Mucosa of stomach (tissue), 1 donor: ENCODE measurements around the gene SPTLC3.

ENCODE experiments used
- H3K27me3 ChIP-seq: one replicate; pipeline ENCODE4 v1.7.0; 2013; ENCODE audit warnings: mild to moderate bottlenecking, low read length; ENCODE audit not compliant: control insufficient read depth, insufficient read depth
- H3K36me3 ChIP-seq: one replicate; pipeline ENCODE4 v1.7.0; 2013; ENCODE audit warnings: low read length; ENCODE audit not compliant: control insufficient read depth, insufficient read depth
- H3K4me1 ChIP-seq: one replicate; pipeline ENCODE4 v1.7.0; 2013; ENCODE audit warnings: mild to moderate bottlenecking, low read length; ENCODE audit not compliant: control insufficient read depth, insufficient read depth
- H3K4me3 ChIP-seq: one replicate; pipeline ENCODE4 v1.7.0; 2013; ENCODE audit warnings: low read length
- H3K9ac ChIP-seq: one replicate; pipeline ENCODE4 v1.7.0; 2013; ENCODE audit warnings: mild to moderate bottlenecking, low read length, moderate library complexity
- H3K9me3 ChIP-seq: one replicate; pipeline ENCODE4 v1.7.0; 2013; ENCODE audit warnings: mild to moderate bottlenecking, low read length, moderate library complexity; ENCODE audit not compliant: control insufficient read depth
- donor health status: Pancreatic carcinoma.

Gene SPTLC3

DNA sequence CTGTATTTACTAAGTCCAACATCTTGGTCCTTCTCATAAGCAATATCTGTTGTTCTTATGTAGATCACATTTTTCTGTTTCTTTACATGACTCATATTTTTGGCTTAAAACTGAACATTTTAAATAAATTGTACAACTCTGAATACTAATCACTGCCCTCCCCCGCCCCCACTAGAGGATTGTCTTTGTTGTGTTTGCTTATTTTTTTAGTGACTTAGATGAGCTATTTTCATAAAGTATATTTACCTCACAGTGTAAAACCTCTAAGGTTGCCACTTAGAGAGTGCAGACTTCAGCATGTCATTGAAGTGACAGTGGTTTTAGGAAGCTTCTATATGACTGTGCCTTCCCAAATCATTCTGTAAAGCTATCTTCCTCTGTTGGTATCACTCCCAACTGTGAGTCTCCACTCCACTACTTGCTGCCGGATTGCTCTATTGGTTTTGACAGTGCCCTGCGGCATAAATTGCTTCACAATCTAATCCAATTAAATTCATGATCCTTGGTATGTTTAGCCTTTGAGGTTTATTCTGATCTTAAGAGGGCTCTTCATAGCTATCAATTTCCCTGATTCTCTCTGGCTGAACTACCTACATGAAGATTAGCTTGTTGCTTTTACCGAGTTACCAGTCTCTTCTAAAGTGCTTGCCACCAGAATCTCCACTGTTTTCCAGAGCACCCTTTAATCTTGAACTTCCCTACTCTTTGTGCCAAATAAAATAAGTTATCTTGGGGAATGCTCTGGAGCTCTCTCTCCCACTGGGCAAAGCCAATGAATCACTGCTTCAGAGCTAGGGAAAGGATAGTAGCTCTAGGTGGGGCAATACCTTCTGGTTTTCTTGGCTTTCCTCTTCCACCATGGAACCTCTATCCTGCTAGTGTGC lies 33.0 kb downstream of the SPTLC3 start:
- Histone ChIP-seq H3K4me1 (no peaks in the 10 kb centered on the region), H3K27me3 (no peaks in the 10 kb centered on the region), H3K4me3 (no peak overlapping the region), H3K36me3 (no peaks in the 10 kb centered on the region), H3K9me3 (no peaks in the 10 kb centered on the region), H3K9ac (no peak overlapping the region)

DNA sequence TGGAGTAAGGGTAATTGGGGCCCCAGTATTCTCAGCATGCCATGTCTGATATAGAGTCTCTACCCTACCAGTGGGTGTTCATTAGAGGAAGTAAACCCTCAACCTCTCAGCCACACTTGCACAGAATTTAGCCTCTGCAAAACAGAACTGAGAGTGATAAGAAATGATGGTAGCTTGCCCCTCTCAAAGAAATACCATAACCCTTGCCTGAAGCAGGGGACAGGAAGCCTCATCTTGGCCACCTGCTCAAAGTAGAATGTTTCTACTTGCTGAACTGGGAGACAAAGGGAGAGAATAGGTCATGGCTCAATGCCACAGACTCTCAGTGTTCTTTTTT lies 33.7 kb downstream of the SPTLC3 start:
- H3K4me1 ChIP-seq: no peaks in the 10 kb centered on the region

DNA sequence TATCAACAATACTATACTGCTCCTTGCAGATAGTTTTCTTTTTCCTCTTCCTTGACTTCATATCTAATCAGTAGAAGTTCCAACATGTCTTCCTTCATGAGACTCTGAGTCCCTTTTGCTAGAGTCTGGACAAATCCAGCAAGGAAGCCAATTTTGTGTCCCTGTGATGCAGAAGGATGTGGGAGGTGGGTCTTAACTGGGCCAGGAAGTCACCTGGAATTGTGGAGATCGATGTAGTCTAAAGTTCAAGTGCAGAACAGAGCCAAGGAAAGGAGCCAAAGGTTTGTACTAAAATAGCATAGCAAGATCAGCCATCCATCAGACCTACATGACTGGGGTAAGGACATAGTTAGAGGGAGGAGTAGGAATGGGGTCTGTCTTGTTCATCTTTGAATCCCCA lies 37.6 kb downstream of the SPTLC3 start:
- Histone ChIP-seq H3K9me3 (no peaks in the 10 kb centered on the region), H3K36me3 (no peaks in the 10 kb centered on the region), H3K9ac (no peak overlapping the region), H3K4me1 (no peaks in the 10 kb centered on the region), H3K4me3 (no peak overlapping the region), H3K27me3 (no peaks in the 10 kb centered on the region)

More for the DNA sequence above, 33.7 kb downstream of the SPTLC3 start:
- no peaks in the 10 kb centered on the region for H3K36me3 ChIP-seq
- no peak overlapping the region for H3K4me3 ChIP-seq
- no peaks in the 10 kb centered on the region for H3K27me3 ChIP-seq
- H3K9me3 ChIP-seq: no peaks in the 10 kb centered on the region
- H3K9ac ChIP-seq: no peak overlapping the region

DNA sequence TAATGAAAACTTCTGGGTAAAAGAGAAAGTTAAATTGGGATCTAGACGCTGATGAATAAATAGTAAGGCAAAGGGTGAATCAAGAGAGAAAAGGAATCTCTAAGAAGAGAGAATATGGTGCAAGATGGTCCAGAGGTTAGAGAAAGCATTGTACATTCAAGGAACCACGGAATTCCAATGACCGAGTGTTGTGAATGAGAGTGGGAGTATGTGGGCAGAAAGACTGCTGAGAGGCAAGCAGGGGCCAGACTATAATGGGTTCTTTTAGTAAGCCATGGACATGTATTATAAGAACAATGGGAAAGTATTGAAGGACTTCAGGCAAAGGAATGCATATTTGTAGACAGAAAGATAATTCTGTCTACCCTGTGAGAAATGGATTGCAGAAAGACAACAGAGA lies 45.2 kb downstream of the SPTLC3 start:
- H3K36me3 ChIP-seq: no peaks in the 10 kb centered on the region
- H3K4me3 ChIP-seq: no peak overlapping the region
- H3K9me3 ChIP-seq: no peaks in the 10 kb centered on the region
- H3K27me3 ChIP-seq: no peaks in the 10 kb centered on the region
- H3K4me1 ChIP-seq: peaks cover 9% of the 10 kb centered on the region
- no peak overlapping the region for H3K9ac ChIP-seq

DNA sequence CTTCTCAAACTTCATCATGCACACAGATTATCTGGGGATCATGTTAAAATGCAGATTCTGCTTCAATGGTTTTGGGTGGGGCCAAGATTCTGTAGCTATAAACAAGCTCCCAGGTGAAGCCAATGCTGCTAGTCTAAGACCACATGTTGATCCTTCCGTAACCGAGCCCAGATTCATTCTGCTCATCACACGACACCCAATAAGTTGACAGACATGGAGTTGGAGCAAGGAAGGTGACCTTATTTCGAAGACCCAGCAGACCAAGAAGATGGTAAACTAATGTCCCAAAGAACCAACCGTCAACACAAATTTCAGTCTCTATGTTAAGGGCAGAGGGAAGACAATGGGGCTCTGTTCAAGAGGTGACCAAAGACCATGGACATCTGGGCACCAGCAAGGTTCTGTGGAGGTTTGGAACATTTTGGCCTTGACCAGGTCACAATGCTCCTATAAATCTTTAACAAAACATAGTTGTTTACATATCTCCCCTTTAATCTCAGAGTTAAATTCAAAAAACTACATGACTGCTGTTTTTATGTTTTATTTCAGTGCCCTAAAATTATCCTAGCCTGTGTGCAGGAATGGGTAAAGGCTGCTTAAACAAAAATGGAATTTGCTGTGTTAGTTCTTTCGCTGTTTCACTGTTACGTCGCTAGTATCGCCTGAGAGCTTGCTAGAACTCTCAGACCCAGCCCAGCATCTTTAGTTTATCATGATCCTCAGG lies 50.1 kb downstream of the SPTLC3 start:
- Histone ChIP-seq H3K4me1 (peaks cover 9% of the 10 kb centered on the region), H3K27me3 (no peaks in the 10 kb centered on the region), H3K4me3 (no peak overlapping the region)

DNA sequence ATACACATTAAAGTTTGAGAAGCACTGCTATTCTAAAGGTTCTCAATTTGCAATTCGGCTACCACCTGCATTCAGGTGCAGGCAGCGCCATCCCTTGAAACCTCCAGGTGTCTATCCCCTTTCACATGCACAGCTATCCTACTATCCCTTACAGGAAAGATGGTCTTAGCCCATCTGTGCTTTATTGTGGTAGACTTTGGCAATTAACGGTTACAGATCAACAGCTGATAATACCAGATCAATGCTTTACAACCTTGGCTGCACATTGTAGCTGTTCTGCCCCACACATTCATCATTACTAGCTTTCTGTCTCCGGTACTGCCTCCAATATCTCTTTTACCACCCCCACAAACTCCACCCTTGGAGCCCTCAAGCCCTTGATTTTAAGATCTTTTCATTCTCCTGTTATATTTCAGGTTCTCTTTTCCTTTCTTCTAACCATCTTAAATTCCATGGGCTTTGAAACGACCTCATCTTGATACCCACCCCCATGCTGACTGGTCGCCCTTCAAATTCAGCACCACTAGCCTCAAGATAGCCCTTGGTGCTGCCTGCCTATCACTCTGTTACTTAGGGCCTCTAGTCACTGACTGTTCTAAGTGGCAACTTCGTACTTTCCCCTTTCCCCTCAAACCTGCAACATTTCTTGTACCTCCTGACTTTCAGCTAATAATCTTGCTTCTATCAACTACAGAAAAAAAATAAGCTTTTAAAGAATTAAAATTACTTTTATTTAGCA lies 50.8 kb downstream of the SPTLC3 start:
- no peak overlapping the region for H3K9ac ChIP-seq
- no peaks in the 10 kb centered on the region for H3K9me3 ChIP-seq
- no peaks in the 10 kb centered on the region for H3K27me3 ChIP-seq
- H3K4me1 ChIP-seq: peaks cover 9% of the 10 kb centered on the region
- H3K4me3 ChIP-seq: no peak overlapping the region
- no peaks in the 10 kb centered on the region for H3K36me3 ChIP-seq

More for the DNA sequence above, 50.1 kb downstream of the SPTLC3 start:
- Histone ChIP-seq H3K36me3 (no peaks in the 10 kb centered on the region), H3K9ac (no peak overlapping the region), H3K9me3 (no peaks in the 10 kb centered on the region)

DNA sequence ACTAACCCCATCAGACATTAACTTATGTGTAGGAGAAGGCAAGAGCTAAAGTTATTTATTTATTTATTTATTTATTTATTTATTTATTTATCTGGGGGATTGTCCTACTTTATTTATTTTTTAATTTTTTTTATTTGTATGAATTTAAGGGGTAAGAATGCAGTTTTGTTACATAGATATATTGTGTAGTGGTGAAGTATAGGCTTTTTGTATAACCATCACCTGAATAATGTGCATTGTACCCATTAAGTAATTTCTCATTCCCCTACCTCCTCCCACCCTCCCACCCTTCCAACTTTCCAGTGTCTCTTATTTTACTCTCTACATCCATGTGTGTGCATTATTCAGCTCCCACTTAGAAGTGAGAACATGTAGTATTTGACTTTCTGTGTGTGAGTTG lies 51.6 kb downstream of the SPTLC3 start:
- no peaks in the 10 kb centered on the region for H3K9me3 ChIP-seq
- no peaks in the 10 kb centered on the region for H3K27me3 ChIP-seq
- no peaks in the 10 kb centered on the region for H3K36me3 ChIP-seq
- no peak overlapping the region for H3K9ac ChIP-seq
- H3K4me1 ChIP-seq: peaks cover 5% of the 10 kb centered on the region
- no peak overlapping the region for H3K4me3 ChIP-seq

DNA sequence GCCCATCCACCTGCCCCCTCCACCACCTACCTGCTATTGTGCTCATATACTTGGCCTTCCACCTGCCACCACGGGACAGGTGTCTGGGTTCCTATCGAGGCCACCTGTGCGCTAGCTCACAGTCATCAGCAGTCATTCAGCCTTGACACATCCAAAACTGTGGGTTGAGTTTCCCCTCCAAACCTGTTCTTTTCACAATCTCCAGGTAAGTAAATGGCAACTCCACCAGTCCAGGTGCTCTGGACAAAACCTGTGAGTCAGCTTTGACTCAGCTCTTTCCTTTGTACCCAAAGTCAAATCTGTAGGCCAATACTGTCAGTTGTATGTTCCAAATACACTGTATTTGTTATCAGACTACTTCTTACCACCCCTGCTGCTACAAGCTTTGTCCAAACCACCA lies 52.6 kb downstream of the SPTLC3 start:
- Histone ChIP-seq H3K27me3 (no peaks in the 10 kb centered on the region), H3K36me3 (no peaks in the 10 kb centered on the region), H3K4me3 (no peak overlapping the region), H3K9me3 (no peaks in the 10 kb centered on the region), H3K4me1 (no peaks in the 10 kb centered on the region), H3K9ac (no peak overlapping the region)

DNA sequence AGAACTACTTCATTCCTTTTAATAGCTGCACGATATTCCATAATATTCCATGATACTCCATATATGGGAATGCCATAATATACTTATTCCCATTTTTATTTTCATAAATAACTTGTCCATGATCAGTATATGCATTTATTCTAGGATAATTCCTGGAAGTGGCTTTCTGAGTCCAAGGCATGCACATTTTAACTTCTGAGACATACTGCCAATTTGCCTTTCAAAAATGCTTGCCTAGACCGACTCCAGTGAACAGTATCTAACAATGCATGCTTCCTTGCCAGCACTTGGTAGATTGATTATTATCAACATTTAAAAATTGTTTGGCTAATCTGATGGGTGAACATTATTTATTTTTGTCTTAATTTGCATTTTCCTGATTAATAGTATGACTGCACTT lies 54.0 kb downstream of the SPTLC3 start:
- Histone ChIP-seq H3K27me3 (no peaks in the 10 kb centered on the region), H3K4me1 (peaks cover 1% of the 10 kb centered on the region), H3K9ac (no peak overlapping the region), H3K36me3 (no peaks in the 10 kb centered on the region), H3K9me3 (no peaks in the 10 kb centered on the region), H3K4me3 (no peak overlapping the region)

DNA sequence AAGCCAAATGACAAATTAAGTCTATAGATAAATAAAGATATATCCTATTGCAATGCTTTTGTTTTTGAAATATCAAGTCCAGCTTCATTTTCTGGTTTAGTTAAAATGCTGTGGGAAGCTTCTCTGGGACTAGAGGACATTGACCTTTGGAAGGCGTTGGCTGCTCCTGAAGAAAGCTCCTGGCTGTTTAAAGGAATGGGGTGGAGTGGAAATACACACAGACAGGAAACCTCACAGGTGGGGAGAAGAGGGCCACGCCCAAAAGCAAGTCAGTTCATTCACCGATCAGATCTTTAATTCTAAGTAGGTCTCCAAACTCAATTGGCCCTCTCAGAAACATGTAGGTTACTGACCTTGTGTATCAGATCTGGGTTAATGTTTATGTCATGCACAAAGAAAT lies 59.6 kb downstream of the SPTLC3 start:
- H3K27me3 ChIP-seq: no peaks in the 10 kb centered on the region
- H3K4me1 ChIP-seq: peaks cover 15% of the 10 kb centered on the region
- no peaks in the 10 kb centered on the region for H3K9me3 ChIP-seq
- no peak overlapping the region for H3K4me3 ChIP-seq
- no peaks in the 10 kb centered on the region for H3K36me3 ChIP-seq
- no peak overlapping the region for H3K9ac ChIP-seq

DNA sequence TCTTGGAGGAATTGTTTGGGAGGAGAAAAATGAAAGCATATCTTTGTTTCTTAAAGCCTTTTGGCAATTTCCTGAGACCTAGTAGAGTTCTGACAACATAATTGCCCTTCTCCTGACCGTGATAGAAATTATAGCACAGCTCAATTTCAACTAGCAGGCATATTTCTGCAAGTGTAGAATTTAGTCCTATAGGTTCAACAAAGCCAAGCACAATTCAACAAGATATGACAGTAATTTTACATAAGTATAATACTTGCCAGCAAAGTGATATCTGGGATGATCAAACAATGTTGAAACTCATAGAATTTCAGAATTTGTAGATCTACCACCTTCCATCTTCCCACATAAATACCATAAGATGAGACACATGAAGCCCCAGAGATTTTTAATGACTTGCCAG lies 73.1 kb downstream of the SPTLC3 start:
- Histone ChIP-seq H3K4me3 (no peak overlapping the region), H3K4me1 (no peaks in the 10 kb centered on the region), H3K27me3 (no peaks in the 10 kb centered on the region), H3K9ac (no peak overlapping the region), H3K9me3 (no peaks in the 10 kb centered on the region), H3K36me3 (no peaks in the 10 kb centered on the region)

DNA sequence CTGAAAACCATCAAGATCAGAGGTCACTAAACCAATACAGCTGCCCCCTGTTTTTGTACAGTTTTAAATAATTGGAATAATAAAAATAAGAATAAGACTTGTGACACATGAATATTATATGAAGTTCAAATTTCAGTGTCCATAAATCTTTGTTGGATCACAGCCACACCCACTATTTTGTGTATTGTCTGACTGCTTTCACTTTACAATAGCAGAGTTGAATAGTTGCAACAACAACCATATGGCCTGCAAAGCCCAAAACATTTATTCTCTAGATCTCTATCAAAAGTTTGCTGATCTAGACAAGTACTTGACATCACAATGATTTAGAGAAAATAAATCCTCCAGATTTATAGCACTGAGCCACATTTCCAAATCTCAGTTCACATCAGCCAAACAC lies 73.6 kb downstream of the SPTLC3 start:
- Histone ChIP-seq H3K9me3 (no peaks in the 10 kb centered on the region), H3K4me3 (no peak overlapping the region), H3K9ac (no peak overlapping the region), H3K36me3 (no peaks in the 10 kb centered on the region), H3K27me3 (no peaks in the 10 kb centered on the region), H3K4me1 (no peaks in the 10 kb centered on the region)
